Activated CD8-positive, alpha-beta memory T cell treated with anti-CD3 and anti-CD28 coated beads for 1 hour (primary cell): ENCODE data around the gene ANTXR1.

Experiments used
- DNase-seq, 2 donors: peaks; one replicate each; pipeline ENCODE4 v3.0.0-alpha.2; 2020; ENCODE audit warnings: low read depth in 1 of 2; ENCODE audit errors: extremely low read depth in 1 of 2

Gene ANTXR1

GRCh38 chr2:69297216-69297615 is 284.2 kb downstream of the ANTXR1 start:
- DNase-seq = no peak

GRCh38 chr2:69298261-69298660 is 285.3 kb downstream of the ANTXR1 start:
- DNase-seq = no peak

GRCh38 chr2:69298862-69299261 is 285.9 kb downstream of the ANTXR1 start:
- DNase-seq = no peak
